Breast epithelium (tissue), 3 donors: Measurements from ENCODE around the gene KCNMB2.

Source experiments
- POLR2A ChIP-seq: fragments of 450-650 bp; IDR thresholded peaks from one replicate; pipeline ENCODE4 v1.6.1; 2016; ENCODE audit warnings: antibody characterized with exemption, mild to moderate bottlenecking, moderate library complexity
- POLR2AphosphoS5 ChIP-seq, 3 donors: sonication (generic); formaldehyde crosslinking; IDR thresholded peaks; one replicate each; pipeline ENCODE4 v1.6.1; 2017; ENCODE audit warnings: antibody characterized with exemption in 3 of 3
- TF ChIP-seq, protein P1 (sequence below), 3 donors: fragments of 450-650 bp; IDR thresholded peaks; one replicate each; pipeline ENCODE4 v1.5.1; 2016 to 2017; ENCODE audit warnings: antibody characterized with exemption in 3 of 3, mild to moderate bottlenecking in 3 of 3, moderate library complexity in 3 of 3

DNA sequence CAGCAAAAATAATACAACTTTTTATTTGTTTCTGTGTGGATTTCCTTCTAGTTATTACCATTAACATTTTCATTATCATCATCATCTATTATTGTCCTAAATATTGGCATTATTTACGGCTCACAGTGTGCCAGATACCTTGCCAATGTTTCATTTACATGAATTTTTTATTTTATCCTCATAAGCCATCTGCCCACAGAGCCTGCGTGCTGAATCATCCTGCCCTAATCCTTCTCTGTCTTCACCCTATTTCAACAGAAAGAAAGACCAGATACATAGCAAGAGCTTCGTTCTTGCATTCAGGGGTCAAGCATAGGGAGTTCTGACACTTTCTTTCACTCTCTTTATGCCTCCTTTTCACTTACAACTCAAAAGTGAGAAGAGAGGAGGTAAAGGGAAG is 82.0 kb downstream of the KCNMB2 start:
- TF ChIP-seq, protein P1, sequence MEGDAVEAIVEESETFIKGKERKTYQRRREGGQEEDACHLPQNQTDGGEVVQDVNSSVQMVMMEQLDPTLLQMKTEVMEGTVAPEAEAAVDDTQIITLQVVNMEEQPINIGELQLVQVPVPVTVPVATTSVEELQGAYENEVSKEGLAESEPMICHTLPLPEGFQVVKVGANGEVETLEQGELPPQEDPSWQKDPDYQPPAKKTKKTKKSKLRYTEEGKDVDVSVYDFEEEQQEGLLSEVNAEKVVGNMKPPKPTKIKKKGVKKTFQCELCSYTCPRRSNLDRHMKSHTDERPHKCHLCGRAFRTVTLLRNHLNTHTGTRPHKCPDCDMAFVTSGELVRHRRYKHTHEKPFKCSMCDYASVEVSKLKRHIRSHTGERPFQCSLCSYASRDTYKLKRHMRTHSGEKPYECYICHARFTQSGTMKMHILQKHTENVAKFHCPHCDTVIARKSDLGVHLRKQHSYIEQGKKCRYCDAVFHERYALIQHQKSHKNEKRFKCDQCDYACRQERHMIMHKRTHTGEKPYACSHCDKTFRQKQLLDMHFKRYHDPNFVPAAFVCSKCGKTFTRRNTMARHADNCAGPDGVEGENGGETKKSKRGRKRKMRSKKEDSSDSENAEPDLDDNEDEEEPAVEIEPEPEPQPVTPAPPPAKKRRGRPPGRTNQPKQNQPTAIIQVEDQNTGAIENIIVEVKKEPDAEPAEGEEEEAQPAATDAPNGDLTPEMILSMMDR (IDR thresholded peaks at IDR 0.05) = no peak
- TF ChIP-seq POLR2AphosphoS5 (IDR thresholded peaks at IDR 0.05) (no peak), POLR2A (no peak)
